ENCODE measurements around the gene CX3CL1.
"Not testable (repeated sequence)": the region's sequence is repeated elsewhere in the genome, so short reads cannot be mapped to it uniquely, and the experiment has no call there.

The CX3CL1 gene

DNA sequence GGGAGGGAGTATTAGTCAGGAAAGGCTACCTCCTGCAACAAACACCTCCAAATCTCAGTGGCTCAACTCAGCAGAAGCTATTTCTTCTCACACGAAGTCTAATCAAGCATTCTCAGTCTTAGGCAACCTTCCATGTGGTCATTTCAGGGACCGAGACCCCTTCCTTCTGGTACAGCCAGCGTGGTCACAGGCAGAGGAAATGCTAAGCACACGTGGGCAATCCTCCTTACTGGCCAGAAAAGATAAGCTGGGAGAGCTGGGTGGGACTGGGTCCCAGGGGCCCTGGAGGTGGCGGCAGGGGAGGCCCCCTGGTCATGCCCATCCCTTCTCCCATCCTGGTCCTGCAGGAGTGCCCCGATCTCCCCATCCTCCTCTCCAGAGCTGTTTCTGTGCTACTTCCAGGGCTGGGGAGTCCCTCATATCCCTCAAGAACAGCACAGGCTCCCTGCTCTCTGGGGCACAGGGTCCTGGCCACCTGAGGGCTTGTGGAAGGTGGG lies 5.7 kb upstream of the CX3CL1 start:
- DNase-seq: peak in 1 of 2 donors; percentile 54
- Histone ChIP-seq H3K27ac (no peak overlapping the region), H3K9me3 (no peaks in the 10 kb centered on the region), H3K4me3 (no peak overlapping the region), H3K4me1 (peaks cover 0 to 9% (median 8%) of the 10 kb centered on the region in 4 donors), H3K27me3 (no peaks in the 10 kb centered on the region), H3K36me3 (no peaks in the 10 kb centered on the region)
- TF ChIP-seq, protein P1, sequence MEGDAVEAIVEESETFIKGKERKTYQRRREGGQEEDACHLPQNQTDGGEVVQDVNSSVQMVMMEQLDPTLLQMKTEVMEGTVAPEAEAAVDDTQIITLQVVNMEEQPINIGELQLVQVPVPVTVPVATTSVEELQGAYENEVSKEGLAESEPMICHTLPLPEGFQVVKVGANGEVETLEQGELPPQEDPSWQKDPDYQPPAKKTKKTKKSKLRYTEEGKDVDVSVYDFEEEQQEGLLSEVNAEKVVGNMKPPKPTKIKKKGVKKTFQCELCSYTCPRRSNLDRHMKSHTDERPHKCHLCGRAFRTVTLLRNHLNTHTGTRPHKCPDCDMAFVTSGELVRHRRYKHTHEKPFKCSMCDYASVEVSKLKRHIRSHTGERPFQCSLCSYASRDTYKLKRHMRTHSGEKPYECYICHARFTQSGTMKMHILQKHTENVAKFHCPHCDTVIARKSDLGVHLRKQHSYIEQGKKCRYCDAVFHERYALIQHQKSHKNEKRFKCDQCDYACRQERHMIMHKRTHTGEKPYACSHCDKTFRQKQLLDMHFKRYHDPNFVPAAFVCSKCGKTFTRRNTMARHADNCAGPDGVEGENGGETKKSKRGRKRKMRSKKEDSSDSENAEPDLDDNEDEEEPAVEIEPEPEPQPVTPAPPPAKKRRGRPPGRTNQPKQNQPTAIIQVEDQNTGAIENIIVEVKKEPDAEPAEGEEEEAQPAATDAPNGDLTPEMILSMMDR (IDR thresholded peaks at IDR 0.05): no peak
- intact Hi-C loops (cut with DNase I; ENCODE audit: low total_unique reads): no loop called here

DNA sequence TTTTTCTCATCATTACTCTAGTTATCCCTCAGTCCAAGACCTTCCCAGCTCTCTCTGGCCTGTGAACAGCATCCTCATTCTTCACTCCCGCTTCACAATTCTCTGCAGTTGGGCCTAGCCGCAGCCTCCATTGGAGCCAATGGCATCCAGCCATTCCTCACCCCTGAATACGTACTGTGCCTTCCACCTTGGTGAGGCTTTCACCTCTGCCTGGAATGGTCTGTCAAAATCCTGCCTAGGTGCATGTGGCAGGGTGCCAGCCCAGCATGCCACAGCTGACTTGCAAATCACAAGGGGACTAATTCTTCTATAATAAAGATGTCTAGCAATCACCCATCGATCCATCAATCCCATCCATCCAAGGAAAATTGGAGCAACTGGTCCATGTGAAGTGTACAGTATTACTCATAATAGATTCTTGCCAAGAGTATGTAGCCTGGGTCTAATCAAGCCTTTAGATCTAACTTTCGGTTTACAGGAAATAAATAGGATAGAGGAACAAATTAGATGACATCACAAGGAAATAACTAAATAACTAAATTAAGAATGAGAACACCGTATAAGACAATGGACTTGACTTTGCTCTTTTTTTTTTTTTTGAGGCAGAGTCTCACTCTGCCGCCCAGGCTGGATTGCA lies 5.1 kb upstream of the CX3CL1 start:
- Histone ChIP-seq H3K27ac (no peak overlapping the region), H3K4me1 (peaks cover 0 to 14% (median 14%) of the 10 kb centered on the region in 4 donors), H3K27me3 (no peaks in the 10 kb centered on the region), H3K36me3 (no peaks in the 10 kb centered on the region), H3K4me3 (no peak overlapping the region), H3K9me3 (no peaks in the 10 kb centered on the region)
- DNase-seq: peak in 1 of 2 donors; percentile 34
- TF ChIP-seq, protein P1 (IDR thresholded peaks at IDR 0.05): no peak
- intact Hi-C loops (cut with DNase I; ENCODE audit: low total_unique reads): no loop called here

DNA sequence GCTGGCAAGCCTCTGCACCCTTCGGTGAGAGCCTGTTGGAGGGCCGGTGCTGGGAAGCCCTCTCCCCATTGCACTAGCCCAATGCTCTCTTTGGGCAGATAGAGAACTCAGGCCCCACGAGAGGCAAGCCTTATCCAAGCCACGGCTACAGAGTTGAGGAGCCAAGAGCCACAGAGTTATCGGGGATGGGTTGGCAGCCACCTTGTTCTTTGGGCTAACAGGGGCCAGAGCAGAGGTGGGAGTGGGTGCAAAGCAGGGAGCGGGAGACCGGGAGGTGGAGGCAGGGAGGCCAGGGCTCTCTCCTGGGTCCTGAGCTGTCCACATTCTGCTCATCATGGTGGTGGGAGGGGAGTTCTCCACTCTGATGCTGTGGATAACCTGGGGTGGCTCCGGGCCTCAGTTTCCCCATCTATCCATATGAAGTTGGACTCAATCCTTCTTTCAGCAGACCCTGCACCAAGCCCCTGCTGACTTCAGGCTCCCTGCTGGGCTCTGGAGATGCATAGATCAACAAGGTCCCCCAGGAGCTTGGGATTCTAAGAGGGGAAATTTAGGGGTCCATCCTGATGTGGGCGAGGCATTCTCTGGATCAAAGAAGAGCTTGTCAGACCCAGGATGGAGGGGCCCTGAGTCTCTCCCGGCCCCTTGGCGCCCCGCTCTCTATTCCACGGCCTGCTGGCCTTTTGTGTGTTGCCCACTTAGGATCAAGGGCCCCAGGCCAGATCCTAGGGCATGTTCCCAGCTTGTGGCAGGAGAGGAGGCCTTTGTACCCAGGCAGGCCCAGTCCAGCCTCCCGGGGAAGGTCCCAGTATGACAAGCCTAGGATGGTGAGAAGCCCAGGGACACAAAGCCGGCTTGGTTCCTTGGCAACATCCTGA lies 557 bp upstream of the CX3CL1 start:
- Histone ChIP-seq H3K27me3 (no peaks in the 10 kb centered on the region), H3K9me3 (no peaks in the 10 kb centered on the region), H3K4me3 (peak overlapping the region; percentile 65 to 78), H3K4me1 (peaks cover 0 to 41% (median 38%) of the 10 kb centered on the region in 4 donors), H3K27ac (peak overlapping the region; percentile 90 to 96), H3K36me3 (no peaks in the 10 kb centered on the region)
- intact Hi-C loops (cut with DNase I; ENCODE audit: low total_unique reads): loop anchor here (2.0 kb wide), 1 partner anchor 67 kb away; no protein-coding TSS in a partner anchor
- DNase-seq: no peak
- TF ChIP-seq, protein P1 (IDR thresholded peaks at IDR 0.05): no peak

DNA sequence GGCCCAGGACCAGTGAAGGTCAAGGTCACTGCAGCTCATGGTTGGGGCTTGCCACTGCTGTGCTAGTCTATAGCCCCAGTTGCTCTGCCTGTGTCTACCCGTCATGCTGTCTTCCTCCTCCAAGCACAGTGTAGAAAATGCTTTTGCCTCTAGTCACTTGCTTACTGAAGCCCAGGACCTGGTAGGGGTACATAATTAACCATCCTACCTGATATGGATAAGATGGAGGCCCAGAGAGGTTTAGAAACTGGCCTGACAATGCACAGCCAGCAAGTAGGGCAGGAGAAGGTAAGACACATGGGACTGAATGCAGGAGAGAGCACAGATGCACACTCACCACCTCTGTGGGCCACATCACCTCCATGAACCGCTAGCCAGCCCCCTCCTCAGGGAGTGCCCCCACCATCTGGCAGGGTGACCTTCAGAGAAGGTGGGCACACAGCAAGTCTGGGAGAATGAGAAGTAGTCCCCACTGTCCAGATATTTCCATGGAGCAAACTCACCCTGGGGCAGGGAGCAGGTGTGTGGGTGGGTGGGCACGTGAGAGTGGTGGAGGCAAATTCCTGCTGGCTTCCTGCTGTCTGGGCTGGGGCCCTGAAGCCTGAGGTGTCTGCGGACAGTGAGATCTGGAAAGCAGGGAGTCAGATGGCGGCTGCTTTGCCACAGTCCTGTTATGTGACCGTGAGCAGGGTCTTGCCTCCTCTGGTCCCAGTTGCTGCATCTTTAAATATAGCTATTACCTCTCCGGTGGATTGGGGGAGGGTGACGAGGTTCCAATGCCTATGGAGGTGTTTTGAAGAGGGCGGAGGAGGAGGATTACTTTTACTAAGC lies 1.0 kb downstream of the CX3CL1 start:
- TF ChIP-seq, protein P1 (IDR thresholded peaks at IDR 0.05): no peak
- DNase-seq: no peak
- intact Hi-C loops (cut with DNase I; ENCODE audit: low total_unique reads): loop anchor here (2.0 kb wide), 1 partner anchor 69 kb away; no protein-coding TSS in a partner anchor
- Histone ChIP-seq H3K4me3 (peak overlapping the region; percentile 65 to 78), H3K4me1 (peaks cover 0 to 57% (median 54%) of the 10 kb centered on the region in 4 donors), H3K36me3 (peaks cover 0 to 1% (median 0%) of the 10 kb centered on the region in 3 donors), H3K9me3 (no peaks in the 10 kb centered on the region), H3K27ac (peak overlapping the region; percentile 90 to 96), H3K27me3 (no peaks in the 10 kb centered on the region)

DNA sequence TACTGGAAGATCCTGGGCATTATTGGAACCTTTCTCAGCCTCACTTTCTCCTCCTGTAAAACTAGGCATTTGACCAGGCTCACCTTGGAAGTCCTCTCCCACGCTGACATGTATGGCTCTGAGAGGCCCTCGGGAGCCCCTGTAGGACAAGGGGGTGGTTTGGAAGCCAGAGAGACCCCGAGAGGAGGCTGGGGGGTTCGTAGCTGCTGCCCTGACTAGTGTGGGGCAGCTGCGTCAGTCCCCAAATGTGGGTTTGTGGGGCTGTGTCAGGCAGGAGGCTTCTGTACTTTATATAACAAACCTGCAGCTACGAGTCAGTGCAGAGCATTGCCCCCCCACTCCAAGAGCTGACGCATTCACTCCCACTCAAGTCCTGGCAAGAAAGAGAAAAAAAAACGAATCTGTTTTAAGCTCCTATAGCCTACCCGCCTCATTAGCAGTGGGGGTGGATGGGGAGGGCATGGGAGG lies 1.8 kb downstream of the CX3CL1 start:
- DNase-seq: peak; percentile 62 to 88
- intact Hi-C loops (cut with DNase I; ENCODE audit: low total_unique reads): no loop called here
- H3K4me3 ChIP-seq: peak overlapping the region; percentile 65 to 78

DNA sequence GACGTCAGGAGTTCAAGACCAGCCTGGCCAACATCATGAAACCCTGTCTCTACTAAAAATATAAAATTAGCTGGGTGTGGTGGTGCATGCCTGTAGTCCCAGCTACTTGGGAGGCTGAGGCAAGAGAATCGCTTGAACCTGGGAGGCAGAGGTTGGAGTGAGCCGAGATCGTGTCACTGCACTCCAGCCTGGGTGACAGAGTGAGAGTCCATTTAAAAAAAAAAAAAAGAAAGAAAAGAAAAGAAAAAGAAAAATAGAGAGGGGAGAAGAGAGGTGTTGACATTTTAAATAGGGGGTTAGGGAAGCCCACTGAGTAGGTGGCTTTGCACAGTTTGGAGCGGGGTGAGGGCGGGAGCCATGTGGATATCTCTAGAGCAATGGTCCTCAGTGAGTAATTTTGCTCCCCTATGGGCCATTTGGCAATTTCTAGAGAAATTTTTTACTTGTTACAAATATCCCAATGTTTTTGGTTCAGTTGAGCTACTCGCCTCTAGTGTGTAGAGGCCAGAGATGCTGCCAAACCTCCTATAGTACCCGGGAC lies 2.7 kb downstream of the CX3CL1 start:
- DNase-seq, H3K9me3 ChIP-seq, H3K27me3 ChIP-seq: not testable (repeated sequence)
- peak overlapping the region; percentile 65 to 78 for H3K4me3 ChIP-seq
- peaks cover 6 to 14% (median 13%) of the 10 kb centered on the region in 3 donors for H3K36me3 ChIP-seq
- H3K27ac ChIP-seq: peak overlapping the region; percentile 90 to 96
- intact Hi-C loops (cut with DNase I; ENCODE audit: low total_unique reads): loop anchor here (5.0 kb wide), 1 partner anchor 42 kb away; no protein-coding TSS in a partner anchor
- peaks cover 0 to 74% (median 62%) of the 10 kb centered on the region in 4 donors for H3K4me1 ChIP-seq

More for the DNA sequence above, 1.8 kb downstream of the CX3CL1 start:
- Histone ChIP-seq H3K27me3 (no peaks in the 10 kb centered on the region), H3K4me1 (peaks cover 0 to 65% (median 58%) of the 10 kb centered on the region in 4 donors), H3K27ac (peak overlapping the region; percentile 90 to 96), H3K36me3 (peaks cover 0 to 7% (median 4%) of the 10 kb centered on the region in 3 donors), H3K9me3 (no peaks in the 10 kb centered on the region)
- TF ChIP-seq, protein P1 (IDR thresholded peaks at IDR 0.05): no peak

Measured in tibial artery (tissue), 4 donors.